Endothelial cell (in vitro differentiated cells): ENCODE measurements around the gene LHB. TPM values are rescaled to one million over a fixed set of nuclear protein-coding genes. Genes with fewer than 3 reads are reported as not detected.

Experiments
- DNase-seq: peaks from one replicate; pipeline ENCODE4 v3.0.0; 2021; ENCODE audit warnings: low spot score
- H3K27ac Mint-ChIP-seq: one replicate; pipeline ENCODE4 v1.8.0; 2021; ENCODE audit warnings: mixed read lengths, inconsistent platforms; ENCODE audit not compliant: unreplicated experiment
- H3K27me3 Mint-ChIP-seq: one replicate; pipeline ENCODE4 v1.8.0; 2021; ENCODE audit warnings: mild to moderate bottlenecking, moderate library complexity, mixed read lengths, inconsistent platforms; ENCODE audit not compliant: unreplicated experiment
- H3K36me3 Mint-ChIP-seq: one replicate; pipeline ENCODE4 v1.8.0; 2021; ENCODE audit warnings: mild to moderate bottlenecking, low read depth, mixed read lengths, inconsistent platforms; ENCODE audit not compliant: unreplicated experiment
- H3K4me1 Mint-ChIP-seq: one replicate; pipeline ENCODE4 v1.8.0; 2021; ENCODE audit warnings: mild to moderate bottlenecking, mixed read lengths, inconsistent platforms; ENCODE audit not compliant: unreplicated experiment
- H3K4me3 Mint-ChIP-seq: one replicate; pipeline ENCODE4 v1.8.0; 2021; ENCODE audit warnings: mild to moderate bottlenecking, mixed read lengths, inconsistent platforms; ENCODE audit not compliant: unreplicated experiment
- H3K9me3 Mint-ChIP-seq: one replicate; pipeline ENCODE4 v1.8.0; 2021; ENCODE audit warnings: mixed read lengths, inconsistent platforms; ENCODE audit not compliant: unreplicated experiment
- CTCF ChIP-seq: fragments of 200-600 bp; sonication (generic); IDR thresholded peaks from one replicate; pipeline ENCODE4 v1.5.0; 2021; ENCODE audit warnings: antibody characterized with exemption; ENCODE audit not compliant: unreplicated experiment
- microRNA-seq: library from miRNA; unstranded; fragments of <30 nt; microRNA quantifications from one replicate; pipeline ENCODE4, GENCODE V29; 2020; ENCODE audit not compliant: unreplicated experiment
- total RNA-seq: library from RNA; stranded (reverse); fragmentation: NEBNext Ultra II Directional; extraction: Animal tissue kit (Norgen Biotek cat#: 25700); gene quantifications from one replicate; pipeline ENCODE4 v1.2.1, GENCODE V29; 2021; ENCODE audit not compliant: unreplicated experiment

LHB gene
- total RNA-seq, 1 donor from 2014 or later, result 1.4 TPM

- Mint-ChIP-seq H3K27me3 (peaks cover 21% of the 10 kb centered on the region), H3K4me1 (peaks cover 42% of the 10 kb centered on the region), H3K9me3 (no peaks in the 10 kb centered on the region), H3K36me3 (peaks cover 23% of the 10 kb centered on the region), H3K27ac (no peak overlapping the region), H3K4me3 (peak overlapping the region; percentile 78)
- no peak for TF ChIP-seq CTCF
- no peak for DNase-seq
Observed at GRCh38 chr19:48967346-48968178, 49.3 kb downstream of the LHB start.

- Mint-ChIP-seq H3K36me3 (peaks cover 23% of the 10 kb centered on the region), H3K4me3 (peak overlapping the region; percentile 99)
Observed at GRCh38 chr19:48966541-48967345, 50.1 kb downstream of the LHB start.

More at GRCh38 chr19:48966541-48967345, 50.1 kb downstream of the LHB start:
- Mint-ChIP-seq H3K27ac (peak overlapping the region; percentile 30), H3K27me3 (peaks cover 24% of the 10 kb centered on the region), H3K4me1 (peaks cover 47% of the 10 kb centered on the region), H3K9me3 (no peaks in the 10 kb centered on the region)
- no peak for TF ChIP-seq CTCF
- DNase-seq, result no peak

Small RNAs within 50 kb of the gene (microRNA-seq; reads per million reads assigned to microRNA genes)
- gene MIR6798, result 1.2 reads per million, percentile 17 among the genes with 10 or more reads in this experiment

Other genes starting within 250 kb of the LHB start
- 35.0 TPM for gene BCAT2, start 206.1 kb downstream of the LHB start, total RNA-seq
- gene HSD17B14, start 180.6 kb downstream of the LHB start, total RNA-seq, result 65.6 TPM
- 14.1 TPM for gene PLEKHA4, start 148.5 kb downstream of the LHB start, total RNA-seq
- 65.8 TPM for gene PPP1R15A, start 144.7 kb downstream of the LHB start, total RNA-seq
- 4.3 TPM for gene TULP2, start 118.3 kb downstream of the LHB start, total RNA-seq
- gene NUCB1, start 116.8 kb downstream of the LHB start, total RNA-seq, result 244 TPM
- gene DHDH, start 83.4 kb downstream of the LHB start, total RNA-seq, result 1.0 TPM
- gene BAX, start 62.2 kb downstream of the LHB start, total RNA-seq, result 286 TPM
- 1,109 TPM for gene FTL, start 51.8 kb downstream of the LHB start, total RNA-seq
- 45.7 TPM for gene GYS1, start 23.8 kb downstream of the LHB start, total RNA-seq
- gene RUVBL2, start 23.2 kb downstream of the LHB start, total RNA-seq, result 80.6 TPM
- not detected for gene CGB3, start 7.2 kb upstream of the LHB start, total RNA-seq
- not detected for gene CGB2, start 14.8 kb upstream of the LHB start, total RNA-seq
- not detected for gene CGB1, start 19.8 kb upstream of the LHB start, total RNA-seq
- not detected for gene CGB5, start 26.8 kb upstream of the LHB start, total RNA-seq
- gene CGB8, start 32.0 kb upstream of the LHB start, total RNA-seq, result not detected
- gene CGB7, start 40.7 kb upstream of the LHB start, total RNA-seq, result not detected
- gene NTF4, start 47.7 kb upstream of the LHB start, total RNA-seq, result not detected
- gene KCNA7, start 55.6 kb upstream of the LHB start, total RNA-seq, result not detected
- 203 TPM for gene SNRNP70, start 68.4 kb upstream of the LHB start, total RNA-seq
- gene LIN7B, start 97.3 kb upstream of the LHB start, total RNA-seq, result 5.8 TPM
- gene C19orf73, start 102.1 kb upstream of the LHB start, total RNA-seq, result 0.51 TPM
- 19.7 TPM for gene PPFIA3, start 102.5 kb upstream of the LHB start, total RNA-seq
- 0.72 TPM for gene HRC, start 138.3 kb upstream of the LHB start, total RNA-seq
- 75.3 TPM for gene TRPM4, start 140.7 kb upstream of the LHB start, total RNA-seq